MM.1S (cell line): ENCODE measurements around the gene FLT1.

ENCODE experiments used
- DNase-seq: peaks from one replicate; pipeline ENCODE4 v3.0.0-alpha.2; 2015
- H2AFZ ChIP-seq: fragments of 300-600 bp; sonication (generic); 2 replicates; pipeline ENCODE4 v1.6.0; 2016; ENCODE audit warnings: antibody characterized with exemption, low read length
- H3F3A ChIP-seq: fragments of 300-600 bp; sonication (generic); 2 replicates; pipeline ENCODE4 v1.6.1; 2016; ENCODE audit warnings: mild to moderate bottlenecking, antibody characterized with exemption, low read length, moderate library complexity, mixed read lengths; ENCODE audit not compliant: insufficient read depth
- H3K27ac ChIP-seq: fragments of 300-600 bp; sonication (generic); 2 replicates; pipeline ENCODE4 v1.5.1; 2016; ENCODE audit warnings: mild to moderate bottlenecking, low read length
- H3K27me3 ChIP-seq: fragments of 300-600 bp; sonication (generic); replicated peaks from 2 replicates; pipeline ENCODE4 v1.6.0; 2016; ENCODE audit warnings: low read length; ENCODE audit not compliant: insufficient read depth
- H3K36me3 ChIP-seq: fragments of 300-600 bp; sonication (generic); replicated peaks from 2 replicates; pipeline ENCODE4 v1.6.1; 2016; ENCODE audit warnings: mild to moderate bottlenecking, low read length, mixed read lengths; ENCODE audit not compliant: insufficient read depth
- H3K4me1 ChIP-seq: fragments of 300-600 bp; sonication (generic); 2 replicates; pipeline ENCODE4 v1.6.1; 2016; ENCODE audit warnings: low read length, mixed read lengths
- H3K4me2 ChIP-seq: fragments of 300-600 bp; sonication (generic); 2 replicates; pipeline ENCODE4 v1.6.0; 2016; ENCODE audit warnings: low read depth, low read length
- H3K4me3 ChIP-seq: fragments of 300-600 bp; sonication (generic); 2 replicates; pipeline ENCODE4 v1.5.1; 2016; ENCODE audit warnings: low read length, mixed read lengths
- H3K79me2 ChIP-seq: fragments of 300-600 bp; sonication (generic); 2 replicates; pipeline ENCODE4 v1.6.1; 2016; ENCODE audit warnings: mixed run types, low read length, mixed read lengths
- H3K9ac ChIP-seq: fragments of 300-600 bp; sonication (generic); 2 replicates; pipeline ENCODE4 v1.6.1; 2016; ENCODE audit warnings: low read length, mixed read lengths
- H3K9me2 ChIP-seq: fragments of 300-600 bp; sonication (generic); replicated peaks from 2 replicates; pipeline ENCODE4 v1.6.1; 2016; ENCODE audit warnings: mild to moderate bottlenecking, low read length, mixed read lengths; ENCODE audit not compliant: insufficient read depth
- H3K9me3 ChIP-seq: fragments of 300-600 bp; sonication (generic); replicated peaks from 2 replicates; pipeline ENCODE4 v1.6.1; 2016; ENCODE audit warnings: mild to moderate bottlenecking, low read length, mixed read lengths; ENCODE audit not compliant: insufficient read depth
- H4K20me1 ChIP-seq: fragments of 300-600 bp; sonication (generic); 2 replicates; pipeline ENCODE4 v1.6.1; 2016; ENCODE audit warnings: mild to moderate bottlenecking, low read length, moderate library complexity, mixed read lengths; ENCODE audit not compliant: insufficient read depth
- CTCF ChIP-seq: fragments of 300-600 bp; sonication (generic); IDR thresholded peaks from 2 replicates; pipeline ENCODE4 v1.5.1; 2016; ENCODE audit warnings: antibody characterized with exemption, low read length, mixed read lengths
- EZH2 ChIP-seq: fragments of 300-600 bp; sonication (generic); optimal IDR thresholded peaks from 2 replicates; pipeline ENCODE3; 2017; ENCODE audit warnings: low read depth, mild to moderate bottlenecking, antibody characterized with exemption, low read length, mixed read lengths
- EZH2phosphoT487 ChIP-seq: fragments of 300-600 bp; sonication (generic); IDR thresholded peaks from 2 replicates; pipeline ENCODE4 v1.6.1; 2018; ENCODE audit warnings: antibody characterized with exemption, low read length

FLT1 gene

DNA sequence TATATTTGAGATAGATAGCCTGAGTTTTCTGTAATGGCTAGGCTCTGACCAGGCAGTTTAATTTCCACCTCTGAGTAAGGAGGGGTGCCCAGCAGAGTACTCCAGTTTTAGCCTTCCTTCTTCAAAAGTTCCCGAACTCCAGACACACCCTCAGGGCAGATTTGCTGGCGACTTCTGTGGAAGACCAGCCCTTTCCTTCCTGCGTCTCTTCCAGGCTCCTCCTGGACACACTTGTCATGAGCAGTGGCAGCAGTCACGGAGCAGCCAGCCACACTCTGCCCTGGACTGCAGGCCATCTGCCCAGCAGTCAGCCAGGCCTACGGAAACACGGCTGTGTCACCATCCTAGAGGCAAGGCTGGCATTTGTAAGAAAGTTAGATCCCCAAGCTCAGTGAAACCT lies 6.6 kb upstream of the FLT1 start:
- no peaks in the 10 kb centered on the region for H3K79me2 ChIP-seq

DNA sequence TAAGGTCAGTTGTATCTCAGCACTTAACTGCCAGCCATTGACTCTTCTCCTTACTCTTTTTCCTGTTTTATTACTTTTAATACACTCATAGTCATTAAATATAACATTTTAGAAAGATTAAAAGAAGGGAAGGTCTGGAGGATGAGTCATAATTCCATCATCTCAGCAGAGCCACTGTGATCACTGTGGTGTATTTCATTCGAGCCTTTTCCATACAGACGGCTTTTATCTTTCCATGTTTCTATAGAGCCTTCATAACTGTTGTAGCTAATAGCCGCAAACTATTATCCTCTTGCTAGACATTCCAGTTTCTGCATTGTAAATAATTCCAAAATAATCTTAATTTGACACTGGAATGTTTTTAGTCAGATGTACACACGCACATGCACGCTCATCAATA lies 4.7 kb upstream of the FLT1 start:
- no peak for DNase-seq
- no peak for TF ChIP-seq EZH2phosphoT487
- no peaks in the 10 kb centered on the region for H3K36me3 ChIP-seq
- H3K9ac ChIP-seq, result no peak overlapping the region
- H3K4me1 ChIP-seq, result no peaks in the 10 kb centered on the region
- H3K27me3 ChIP-seq, result 0 out of 2 replicates have a peak, but pooled peaks cover 2% of the 10 kb centered on the region
- no peaks in the 10 kb centered on the region for H4K20me1 ChIP-seq
- H3F3A ChIP-seq, result no peaks in the 10 kb centered on the region
- no peaks in the 10 kb centered on the region for H3K79me2 ChIP-seq
- H3K9me3 ChIP-seq, result no peaks in the 10 kb centered on the region
- no peaks in the 10 kb centered on the region for H3K9me2 ChIP-seq
- H2AFZ ChIP-seq, result no peak overlapping the region
- no peak overlapping the region for H3K4me3 ChIP-seq
- no peak overlapping the region for H3K27ac ChIP-seq
- no peak overlapping the region for H3K4me2 ChIP-seq

More for the DNA sequence above, 6.6 kb upstream of the FLT1 start:
- no peaks in the 10 kb centered on the region for H3F3A ChIP-seq
- H3K27ac ChIP-seq, result no peak overlapping the region
- no peaks in the 10 kb centered on the region for H3K27me3 ChIP-seq
- no peaks in the 10 kb centered on the region for H3K4me1 ChIP-seq
- H3K9ac ChIP-seq, result no peak overlapping the region
- no peak overlapping the region for H3K4me2 ChIP-seq
- H3K9me3 ChIP-seq, result no peaks in the 10 kb centered on the region
- TF ChIP-seq EZH2 (no peak), EZH2phosphoT487 (no peak), CTCF (no peak)
- H3K9me2 ChIP-seq, result no peaks in the 10 kb centered on the region
- H4K20me1 ChIP-seq, result no peaks in the 10 kb centered on the region
- no peak overlapping the region for H2AFZ ChIP-seq
- no peaks in the 10 kb centered on the region for H3K36me3 ChIP-seq
- H3K4me3 ChIP-seq, result no peak overlapping the region
- DNase-seq, result no peak

DNA sequence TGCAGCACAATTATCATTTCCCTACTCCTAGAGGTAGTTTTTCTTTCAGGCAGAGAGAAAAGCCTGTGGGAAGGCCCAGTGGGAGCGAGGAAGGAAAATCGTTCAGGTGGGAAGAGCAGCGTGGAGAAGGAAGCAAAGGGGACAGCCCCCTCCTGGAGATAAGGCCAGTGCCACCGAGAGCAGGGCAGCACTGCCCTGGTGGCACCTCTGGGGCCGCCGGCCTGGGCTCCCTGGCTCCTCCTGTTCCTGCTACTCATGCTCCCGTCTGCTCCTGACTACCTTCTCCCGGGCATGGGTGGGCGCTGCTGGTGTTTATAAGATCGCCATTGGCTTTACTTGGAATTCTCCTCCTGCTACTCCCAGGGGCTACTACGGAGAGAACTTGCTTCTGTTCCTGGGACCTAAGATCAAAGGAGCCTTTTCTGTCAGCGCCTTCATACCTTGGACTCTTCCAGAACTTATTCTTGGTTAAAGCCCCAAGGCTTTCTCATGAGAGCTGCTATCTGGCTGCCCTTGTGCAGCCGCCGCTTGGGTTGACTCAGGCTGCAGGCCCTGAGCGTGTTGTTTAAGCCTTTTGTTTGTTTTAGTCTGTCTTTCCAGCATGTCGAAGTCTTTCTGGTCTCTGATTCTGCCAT lies 3.7 kb upstream of the FLT1 start:
- no peaks in the 10 kb centered on the region for H3K79me2 ChIP-seq
- H3K27me3 ChIP-seq, result peaks cover 8% of the 10 kb centered on the region; the same call in 1 of the 2 replicates
- no peak overlapping the region for H3K4me3 ChIP-seq
- H3K9me3 ChIP-seq, result no peaks in the 10 kb centered on the region
- H3K4me1 ChIP-seq, result no peaks in the 10 kb centered on the region
- DNase-seq, result no peak
- no peaks in the 10 kb centered on the region for H4K20me1 ChIP-seq
- H3F3A ChIP-seq, result no peaks in the 10 kb centered on the region
- no peak overlapping the region for H2AFZ ChIP-seq
- no peak overlapping the region for H3K4me2 ChIP-seq
- H3K9ac ChIP-seq, result no peak overlapping the region
- no peaks in the 10 kb centered on the region for H3K9me2 ChIP-seq
- TF ChIP-seq EZH2, result no peak
- no peak overlapping the region for H3K27ac ChIP-seq
- no peaks in the 10 kb centered on the region for H3K36me3 ChIP-seq

DNA sequence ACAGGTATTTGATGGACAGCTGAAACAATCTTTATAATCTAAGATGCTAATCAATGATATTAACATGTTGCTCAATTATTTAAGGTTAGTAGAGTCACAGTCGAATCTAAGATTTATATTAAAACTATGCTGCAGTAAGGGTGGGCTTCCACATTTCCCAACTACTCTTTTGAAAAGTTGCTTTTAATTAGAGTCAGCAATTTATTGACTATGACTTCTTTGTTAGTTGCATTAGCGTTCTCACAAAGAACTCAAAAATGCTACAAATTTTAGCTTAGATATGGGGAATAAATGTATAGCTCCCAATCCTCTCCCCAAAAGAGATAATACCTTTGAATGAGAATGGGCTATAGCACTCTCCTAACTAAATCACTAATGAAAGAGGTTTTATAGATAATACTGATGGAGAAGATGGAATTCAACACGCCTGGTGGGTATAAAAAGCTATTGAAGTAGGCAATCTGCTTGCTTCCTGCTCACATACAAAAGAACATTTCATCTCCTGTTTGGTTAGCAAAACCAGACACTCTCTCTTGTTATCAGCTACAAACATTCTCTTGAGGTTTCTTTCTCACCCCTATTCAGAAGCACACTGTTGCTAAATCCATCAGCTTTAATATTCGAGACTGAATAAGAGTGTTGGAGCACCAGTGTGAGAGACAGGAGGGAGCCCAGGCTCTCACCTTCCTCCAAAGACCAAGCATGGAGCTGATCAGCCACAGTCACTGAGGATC lies 2.4 kb upstream of the FLT1 start:
- H3K9me2 ChIP-seq, result no peaks in the 10 kb centered on the region

More for the DNA sequence above, 2.4 kb upstream of the FLT1 start:
- TF ChIP-seq EZH2phosphoT487 (no peak), EZH2 (no peak), CTCF (no peak)
- H3K4me1 ChIP-seq, result no peaks in the 10 kb centered on the region
- DNase-seq, result no peak
- H3K9ac ChIP-seq, result no peak overlapping the region
- H3K27ac ChIP-seq, result no peak overlapping the region
- no peaks in the 10 kb centered on the region for H3K79me2 ChIP-seq
- H3K4me3 ChIP-seq, result no peak overlapping the region
- H3F3A ChIP-seq, result no peaks in the 10 kb centered on the region
- no peak overlapping the region for H3K4me2 ChIP-seq
- no peaks in the 10 kb centered on the region for H3K36me3 ChIP-seq
- H2AFZ ChIP-seq, result no peak overlapping the region
- no peaks in the 10 kb centered on the region for H4K20me1 ChIP-seq
- H3K27me3 ChIP-seq, result peaks cover 8% of the 10 kb centered on the region; the same call in 1 of the 2 replicates
- H3K9me3 ChIP-seq, result no peaks in the 10 kb centered on the region
